ENCODE results near the gene CSTB. TPM values are rescaled to one million over a fixed set of nuclear protein-coding genes. Genes with fewer than 3 reads are reported as not detected.

CSTB gene
- total and polyA plus RNA-seq, 2 donors (not counting 3 experiments of a cell fraction or from before 2014, with no cell fraction given): 65.8 to 83.7 TPM

DNA sequence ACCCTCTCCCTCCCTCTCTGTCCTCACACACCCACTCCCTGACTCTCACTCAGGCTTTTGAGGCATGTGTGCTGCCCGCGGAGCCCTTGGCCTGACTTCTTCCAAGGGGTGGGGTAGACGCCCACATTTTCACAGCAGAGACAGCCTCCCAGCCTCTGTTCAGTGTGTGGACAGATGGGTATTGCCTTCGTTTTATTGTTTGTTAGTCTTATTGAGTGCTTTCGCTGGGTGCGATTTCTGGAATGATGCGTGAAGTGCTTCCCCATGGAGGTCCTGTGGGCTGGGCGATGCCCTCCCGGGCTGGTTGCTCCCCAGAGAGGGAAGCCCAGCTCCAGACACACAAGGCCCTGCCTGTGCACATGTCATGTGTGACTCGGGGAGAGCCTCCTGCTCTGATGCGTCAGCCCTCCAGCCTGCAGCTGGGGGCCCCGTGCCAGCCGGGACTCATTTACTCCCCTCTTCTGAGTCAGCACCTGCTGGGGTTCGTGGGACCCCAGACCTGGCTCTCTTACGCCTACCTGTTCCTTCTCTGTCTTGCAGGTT is 42.5 kb downstream of the CSTB start:
- peaks cover 8% of the 10 kb centered on the region for H3K4me1 ChIP-seq (ENCODE audit: control insufficient read depth, extremely low read depth, insufficient read depth, low read length)
- ChIA-PET CTCF (no interaction called here), POLR2A (no interaction called here)
- intact Hi-C loops (cut with micrococcal nuclease) (no loop called here), dilution Hi-C loops (cut with MboI; ENCODE audit: extremely low pct_ligation_motif_present, low sequenced_read_pairs) (no loop called here)
- H2AFZ ChIP-seq (ENCODE audit: low read depth, low read length): no peak overlapping the region
- no peak overlapping the region for H3K4me3 ChIP-seq (replicated peaks in 1 of 3; ENCODE audit: insufficient read depth in 1 of 3, low read depth in 1 of 3, low read length in 3 of 3)
- H3K27me3 ChIP-seq (ENCODE audit: control insufficient read depth in 2 of 2, insufficient read depth in 2 of 2, low read length in 2 of 2): no peaks in the 10 kb centered on the region
- no peaks in the 10 kb centered on the region for H3K9me3 ChIP-seq (replicated peaks; ENCODE audit: control insufficient read depth, insufficient read depth, low read length)
- no peak overlapping the region for H3K27ac ChIP-seq (ENCODE audit: insufficient read depth, low read depth, low read length)
- no peak overlapping the region for H3K9ac ChIP-seq (replicated peaks; ENCODE audit: extremely low read depth, insufficient read depth, low read length)
- no peak overlapping the region for H3K4me2 ChIP-seq (ENCODE audit: insufficient read depth, low read length)
- DNase-seq (ENCODE audit: low read depth, low spot score) (no peak), FAIRE-seq (no peak)
- TF ChIP-seq MAX (IDR thresholded peaks at IDR 0.05; ENCODE audit: insufficient read depth, insufficient read length): no peak
- TF ChIP-seq POLR2AphosphoS5 (IDR thresholded peaks at IDR 0.05; ENCODE audit: insufficient read depth, low read depth, low read length): no peak
- TF ChIP-seq, protein P1, sequence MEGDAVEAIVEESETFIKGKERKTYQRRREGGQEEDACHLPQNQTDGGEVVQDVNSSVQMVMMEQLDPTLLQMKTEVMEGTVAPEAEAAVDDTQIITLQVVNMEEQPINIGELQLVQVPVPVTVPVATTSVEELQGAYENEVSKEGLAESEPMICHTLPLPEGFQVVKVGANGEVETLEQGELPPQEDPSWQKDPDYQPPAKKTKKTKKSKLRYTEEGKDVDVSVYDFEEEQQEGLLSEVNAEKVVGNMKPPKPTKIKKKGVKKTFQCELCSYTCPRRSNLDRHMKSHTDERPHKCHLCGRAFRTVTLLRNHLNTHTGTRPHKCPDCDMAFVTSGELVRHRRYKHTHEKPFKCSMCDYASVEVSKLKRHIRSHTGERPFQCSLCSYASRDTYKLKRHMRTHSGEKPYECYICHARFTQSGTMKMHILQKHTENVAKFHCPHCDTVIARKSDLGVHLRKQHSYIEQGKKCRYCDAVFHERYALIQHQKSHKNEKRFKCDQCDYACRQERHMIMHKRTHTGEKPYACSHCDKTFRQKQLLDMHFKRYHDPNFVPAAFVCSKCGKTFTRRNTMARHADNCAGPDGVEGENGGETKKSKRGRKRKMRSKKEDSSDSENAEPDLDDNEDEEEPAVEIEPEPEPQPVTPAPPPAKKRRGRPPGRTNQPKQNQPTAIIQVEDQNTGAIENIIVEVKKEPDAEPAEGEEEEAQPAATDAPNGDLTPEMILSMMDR (IDR thresholded peaks at IDR 0.05; ENCODE audit: extremely low read depth in 1 of 2, insufficient read depth in 1 of 2, low read depth in 1 of 2, low read length in 2 of 2): no peak
- TF ChIP-seq GATA2 (IDR thresholded peaks at IDR 0.05; ENCODE audit: insufficient read depth, insufficient read length, low read depth, low read length): no peak
- TF ChIP-seq POLR2A (IDR thresholded peaks at IDR 0.05; ENCODE audit: low read depth, low read length): no peak
- no peak for TF ChIP-seq FOS (IDR thresholded peaks at IDR 0.05; ENCODE audit: borderline replicate concordance, insufficient read depth, low read length)
- TF ChIP-seq JUN (IDR thresholded peaks at IDR 0.05; ENCODE audit: borderline replicate concordance, insufficient read depth, insufficient read length, low read depth): no peak
- TF ChIP-seq MYC (IDR thresholded peaks at IDR 0.05; ENCODE audit: low read depth, low read length): no peak
- no peak for TF ChIP-seq EZH2 (IDR thresholded peaks at IDR 0.05; ENCODE audit: borderline replicate concordance, low read depth, low read length, severe bottlenecking)
- BruUV-seq (replicated peaks): no TSS peak
- peaks cover 22% of the 10 kb centered on the region for H3K79me2 ChIP-seq (ENCODE audit: control insufficient read depth, insufficient read depth, low read length)
- H3K36me3 ChIP-seq (ENCODE audit: control insufficient read depth in 2 of 2, extremely low read depth in 1 of 2, insufficient read depth in 2 of 2, low read length in 2 of 2): no peaks in the 10 kb centered on the region
- no peaks in the 10 kb centered on the region for H3K9me1 ChIP-seq (replicated peaks; ENCODE audit: control insufficient read depth, extremely low read depth, insufficient read depth, low read length)
- H4K20me1 ChIP-seq (replicated peaks; ENCODE audit: control insufficient read depth, extremely low read depth, insufficient read depth, low read length): no peaks in the 10 kb centered on the region
